DMS114 treated with DMSO at 0.1 percent for 48 hours (cell line): ENCODE data around the gene GRAMD2A.

Experiments
- DNase-seq: peaks from one replicate; lab custom pipeline; 2025; ENCODE audit not compliant: unreplicated experiment; lab: John Stamatoyannopoulos, UW

The GRAMD2A gene

GRCh38 chr15:72168808-72169190, 28.8 kb downstream of the GRAMD2A start:
- DNase-seq, result no peak

DNA sequence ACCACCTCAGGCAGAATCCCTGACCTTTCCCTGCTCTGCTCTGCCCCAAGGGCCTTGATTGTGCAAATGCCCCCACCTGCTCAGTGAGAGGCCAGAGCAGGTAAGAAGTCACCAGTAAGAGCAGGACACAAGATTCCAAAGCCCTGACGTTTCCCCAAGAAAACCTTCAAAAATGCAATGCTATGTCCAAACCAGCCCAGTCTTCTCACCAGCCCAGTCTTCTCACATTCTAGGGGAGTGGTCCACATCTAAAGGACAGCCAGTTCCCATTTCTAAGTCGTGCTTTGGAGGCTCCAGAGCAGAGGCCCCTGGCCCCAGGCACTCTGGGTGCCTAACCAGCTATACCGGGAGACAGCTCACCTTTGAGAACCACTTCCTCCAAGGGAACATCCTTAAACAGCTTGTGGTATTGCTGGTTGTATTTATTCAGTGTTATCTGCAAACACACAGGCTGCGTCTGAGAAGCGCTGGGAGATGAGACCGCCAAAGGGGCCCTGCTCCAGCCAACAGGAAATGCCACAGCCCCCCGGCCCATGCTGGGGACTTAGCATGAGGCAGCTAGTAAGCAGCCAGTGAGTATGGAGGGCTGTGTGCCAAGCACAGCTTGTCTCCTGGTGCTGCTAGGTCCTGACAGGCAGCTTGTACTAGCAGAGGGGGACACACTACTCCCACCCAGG, 29.3 kb downstream of the GRAMD2A start:
- no peak for DNase-seq

GRCh38 chr15:72167445-72167844, 30.1 kb downstream of the GRAMD2A start:
- no peak for DNase-seq

- DNase-seq, result no peak
Measured at GRCh38 chr15:72166716-72167417, 30.7 kb downstream of the GRAMD2A start.

- DNase-seq, result no peak
Measured at GRCh38 chr15:72163719-72164118, 33.9 kb downstream of the GRAMD2A start.

DNA sequence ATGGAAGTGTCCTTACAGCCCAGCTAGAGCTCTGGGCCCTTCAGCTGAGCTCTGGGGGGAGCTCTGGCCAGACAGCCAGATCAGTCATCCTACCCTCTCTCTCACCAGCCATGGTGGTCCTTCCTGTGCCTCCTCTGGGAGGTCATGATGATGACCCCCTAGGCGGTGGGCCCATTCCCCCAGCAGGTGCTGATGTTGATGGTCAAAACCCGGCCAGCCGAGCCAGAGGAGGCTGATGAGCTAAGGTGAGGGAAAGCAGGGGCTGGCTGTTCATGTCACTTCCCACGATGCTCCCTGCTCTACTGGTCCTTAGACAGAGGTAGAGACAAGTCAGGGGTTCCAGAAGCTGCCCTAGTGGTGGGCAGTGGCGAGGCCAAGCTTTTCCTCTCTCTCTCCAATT, 35.0 kb downstream of the GRAMD2A start:
- no peak for DNase-seq

GRCh38 chr15:72161361-72162132, 36.0 kb downstream of the GRAMD2A start:
- DNase-seq, result no peak

GRCh38 chr15:72160696-72161245, 36.8 kb downstream of the GRAMD2A start:
- DNase-seq, result no peak

GRCh38 chr15:72156928-72157327, 40.7 kb downstream of the GRAMD2A start:
- DNase-seq, result no peak

DNA sequence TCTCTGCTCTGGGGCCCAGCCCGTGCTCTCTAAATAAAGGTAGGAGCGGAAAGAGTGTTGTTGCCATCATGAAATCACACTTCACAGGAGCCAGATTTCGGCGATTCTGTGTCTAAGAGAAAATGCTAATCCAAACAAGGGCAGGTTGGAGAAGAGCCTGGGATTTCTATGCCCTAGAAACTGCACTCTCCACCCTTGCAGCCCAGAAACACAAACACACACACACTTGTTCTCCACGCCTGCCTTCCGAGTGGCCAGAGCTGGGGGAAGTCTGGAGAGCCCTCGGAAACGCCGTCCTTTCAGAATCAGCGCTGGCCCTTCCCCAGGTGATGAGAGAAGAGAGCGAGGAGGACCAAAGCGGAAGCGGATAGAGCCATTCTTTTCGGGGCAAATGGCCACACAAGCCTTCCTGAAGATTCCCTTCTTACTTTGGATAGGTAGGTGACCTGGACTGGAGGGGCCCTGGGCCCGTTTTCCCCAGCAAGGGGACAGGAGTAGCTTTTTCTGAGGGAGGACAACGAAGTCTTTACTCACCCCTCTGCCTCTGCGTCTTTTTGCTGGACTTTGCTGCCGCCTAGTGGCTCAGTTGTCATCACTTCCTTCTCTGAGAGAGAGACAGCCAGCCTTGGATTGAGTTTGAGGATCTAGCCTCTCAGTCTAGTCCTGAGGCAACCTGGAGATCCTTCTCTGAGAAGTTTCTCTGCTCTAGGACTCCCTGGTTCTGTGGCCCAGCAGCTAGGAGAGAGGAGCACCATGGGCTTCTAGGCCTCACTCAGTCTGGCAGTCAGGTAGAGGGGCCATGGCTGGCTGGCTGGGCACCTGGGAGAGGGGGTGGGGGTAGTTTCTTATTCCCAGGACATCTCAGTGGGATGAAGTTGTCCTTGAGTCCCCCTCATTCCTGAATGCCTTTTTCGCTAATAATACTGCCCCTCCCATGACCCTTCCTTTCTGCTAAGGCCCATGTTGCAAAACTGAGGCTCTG, 41.7 kb downstream of the GRAMD2A start:
- peak; percentile 79 for DNase-seq

DNA sequence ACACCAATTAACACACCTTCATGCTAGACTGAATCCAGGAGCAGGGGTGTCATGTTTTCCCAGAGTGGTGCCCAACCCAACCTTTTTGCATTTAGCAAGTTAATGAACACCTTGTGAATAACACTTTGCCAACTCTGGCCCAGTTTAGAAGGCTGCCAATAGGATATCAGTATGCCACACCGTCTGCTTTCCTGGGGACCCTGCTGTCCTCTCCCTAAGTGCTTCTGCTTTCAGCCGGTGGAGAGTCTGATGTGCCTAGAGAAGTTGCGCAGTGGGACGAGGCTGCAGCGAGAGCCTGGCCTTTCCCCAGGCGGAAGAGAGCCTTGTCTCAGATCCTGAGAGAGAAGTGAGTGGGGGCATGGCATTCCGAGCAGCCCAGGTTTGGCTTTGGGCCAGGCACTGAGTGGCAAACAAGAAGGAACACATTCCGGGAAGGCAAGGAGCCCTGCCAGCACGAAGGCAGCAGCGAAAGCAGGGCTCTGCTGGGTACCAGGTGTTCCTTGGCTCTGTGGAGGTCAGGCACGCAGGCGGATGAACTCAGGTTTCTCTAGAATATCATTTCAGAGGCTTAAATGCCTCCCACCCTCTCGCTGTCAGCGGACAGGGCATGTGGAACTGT, 42.5 kb downstream of the GRAMD2A start:
- DNase-seq, result no peak

DNA sequence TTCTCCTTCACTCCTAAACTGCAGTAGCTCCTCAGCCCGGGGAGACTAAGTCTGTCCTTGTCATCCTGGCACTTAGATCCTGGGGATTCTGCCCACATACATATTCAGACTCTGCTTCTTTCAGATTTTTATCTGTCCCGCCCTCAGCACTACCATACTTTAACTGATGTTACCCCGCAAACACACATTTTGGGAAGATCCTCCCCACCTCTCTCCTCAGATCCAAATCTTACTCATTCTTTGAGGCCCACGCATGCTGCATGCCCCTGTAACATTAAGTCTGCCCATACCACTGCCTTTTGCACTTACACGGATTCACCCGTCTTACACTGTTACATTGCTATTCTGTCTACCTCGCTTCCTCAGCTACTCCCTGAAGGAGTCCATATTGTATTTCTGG, 43.3 kb downstream of the GRAMD2A start:
- no peak for DNase-seq

GRCh38 chr15:72153269-72154000, 44.2 kb downstream of the GRAMD2A start:
- DNase-seq, result no peak

DNA sequence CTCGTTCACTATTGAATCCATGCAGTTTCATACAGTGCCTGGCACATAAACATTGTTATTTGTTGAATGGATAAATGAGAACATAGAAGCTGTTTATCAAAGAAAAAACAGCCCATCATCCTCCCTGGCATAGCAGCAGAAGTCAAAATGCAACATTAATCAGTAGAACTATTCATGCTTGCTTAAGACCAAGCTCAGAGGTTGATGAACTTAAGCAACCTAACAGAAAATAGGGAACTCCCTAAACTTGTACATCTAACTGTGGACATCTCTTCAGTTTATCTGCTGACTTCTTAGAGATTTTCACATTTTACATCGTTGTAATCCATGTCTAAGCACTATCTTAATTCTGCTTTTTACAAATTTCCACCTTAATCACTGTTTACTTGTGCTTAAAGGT, 50.2 kb downstream of the GRAMD2A start:
- no peak for DNase-seq

DNA sequence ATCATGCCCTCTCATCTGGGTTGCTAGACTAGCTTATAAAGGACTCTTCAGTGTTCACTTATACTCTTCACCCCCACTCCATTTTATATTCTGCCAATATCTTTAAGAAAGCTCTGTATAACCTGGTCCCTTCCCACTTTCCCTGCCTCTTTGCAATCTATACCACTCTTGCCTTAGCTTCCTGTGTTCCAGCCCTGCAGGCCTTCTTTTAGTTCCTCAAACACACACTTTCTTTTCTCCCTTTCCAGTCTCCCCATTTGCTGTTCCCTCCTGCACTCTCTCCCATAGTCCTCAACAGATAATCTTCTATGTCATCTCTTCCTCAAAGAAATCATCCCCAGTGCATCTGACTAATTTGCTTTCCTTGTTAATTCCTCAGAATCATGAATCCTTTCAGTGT, 50.7 kb downstream of the GRAMD2A start:
- no peak for DNase-seq

DNA sequence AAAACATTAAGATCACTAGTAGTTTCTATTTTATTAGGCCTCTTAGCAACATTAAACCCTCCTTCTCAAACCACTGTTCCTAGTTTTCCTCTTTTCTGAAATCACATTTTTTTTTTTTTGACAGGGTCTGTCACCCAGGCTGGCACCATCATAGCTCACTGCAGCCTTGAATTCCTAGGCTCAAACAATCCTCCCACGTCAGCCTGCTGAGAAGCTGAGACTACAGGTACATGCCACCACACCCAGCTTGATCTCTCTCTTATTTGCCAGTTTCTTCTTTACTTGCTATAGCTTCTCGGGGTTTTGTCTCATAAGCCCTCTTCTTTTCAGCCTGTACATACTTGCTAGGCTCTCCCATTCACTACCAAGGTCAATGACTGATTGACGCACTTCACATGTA, 51.4 kb downstream of the GRAMD2A start:
- no peak for DNase-seq

- no peak for DNase-seq
Measured at GRCh38 chr15:72141171-72142084, 56.2 kb downstream of the GRAMD2A start.

GRCh38 chr15:72140088-72140487, 57.5 kb downstream of the GRAMD2A start:
- DNase-seq, result no peak
